GM18498 (cell line): ENCODE results near the gene GLP1R.
A peak's percentile ranks its signal among the peaks of the same experiment; 100 is the strongest.

ENCODE experiments used
- ATAC-seq: cut with Tn5 transposase; IDR thresholded peaks from one replicate; pipeline ENCODE4 v1.9.1; 2021; ENCODE audit warnings: mild to moderate bottlenecking, moderate library complexity; ENCODE audit not compliant: unreplicated experiment

Gene GLP1R

DNA sequence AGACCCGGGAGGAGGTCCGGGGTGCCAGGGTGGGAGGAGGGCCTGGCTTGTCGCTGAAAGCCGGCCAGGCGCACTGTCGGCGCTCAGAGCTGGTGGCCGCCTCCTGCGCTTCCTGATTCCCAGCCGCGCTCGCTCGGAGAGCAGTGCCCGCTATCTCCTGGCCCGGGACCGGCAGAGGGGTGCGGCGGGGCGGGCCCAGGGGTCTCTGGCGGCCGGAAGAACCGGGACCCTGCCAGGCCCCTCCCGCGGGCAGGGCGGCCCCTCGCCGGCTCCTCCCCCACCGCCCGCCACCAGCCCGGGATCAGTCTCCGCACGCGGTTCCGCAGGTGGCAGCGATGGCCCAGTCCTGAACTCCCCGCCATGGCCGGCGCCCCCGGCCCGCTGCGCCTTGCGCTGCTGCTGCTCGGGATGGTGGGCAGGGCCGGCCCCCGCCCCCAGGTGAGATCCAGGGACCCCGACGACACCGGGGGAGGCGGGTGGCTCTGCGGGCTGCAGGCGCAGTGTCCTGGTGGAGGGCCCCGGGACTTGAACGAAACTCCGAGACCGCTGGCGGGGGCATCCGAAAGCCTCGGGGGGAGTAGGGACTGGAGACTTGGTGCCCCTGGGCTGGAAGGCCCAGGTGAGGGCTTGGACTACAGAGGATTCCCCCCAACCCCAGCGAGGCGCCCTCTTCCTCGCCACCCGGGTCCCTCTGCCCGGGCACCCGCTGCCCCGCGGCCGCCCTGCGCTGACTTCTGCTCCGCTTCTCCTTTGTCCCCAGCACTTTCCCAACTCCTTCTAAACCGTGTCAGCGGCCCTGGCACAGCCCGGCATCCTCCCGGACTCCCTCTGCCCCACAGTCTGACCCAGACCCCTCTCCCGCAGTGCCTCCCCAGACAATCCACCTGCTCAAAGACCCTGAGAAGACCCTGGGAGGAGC, at the start of gene GLP1R:
Gene GLP1R (plus strand): TSS at position 301 of the 919 bp plus-strand sequence. CDS start 60 bp downstream, at position 361.
- ATAC-seq: no peak

DNA sequence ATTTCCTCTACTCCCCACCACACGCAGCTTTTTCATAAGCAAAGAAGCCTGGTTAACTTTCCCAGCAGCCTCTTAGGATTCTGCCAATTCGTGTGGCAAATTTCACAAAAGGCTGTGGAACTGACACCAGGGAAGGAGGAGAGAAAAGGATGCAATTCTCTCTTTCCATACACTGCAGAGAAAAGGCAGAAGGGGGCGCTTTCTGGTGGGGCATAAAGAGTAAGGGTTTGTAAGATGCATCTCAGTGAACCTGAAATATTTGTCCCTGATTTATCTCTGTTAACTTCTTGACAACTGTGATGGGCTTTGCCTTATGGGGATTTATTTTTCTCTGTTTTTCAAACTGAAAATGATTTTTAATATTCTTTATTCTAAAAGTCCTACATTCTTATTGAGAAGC, 45.5 kb upstream of the GLP1R start:
- no peak for ATAC-seq

DNA sequence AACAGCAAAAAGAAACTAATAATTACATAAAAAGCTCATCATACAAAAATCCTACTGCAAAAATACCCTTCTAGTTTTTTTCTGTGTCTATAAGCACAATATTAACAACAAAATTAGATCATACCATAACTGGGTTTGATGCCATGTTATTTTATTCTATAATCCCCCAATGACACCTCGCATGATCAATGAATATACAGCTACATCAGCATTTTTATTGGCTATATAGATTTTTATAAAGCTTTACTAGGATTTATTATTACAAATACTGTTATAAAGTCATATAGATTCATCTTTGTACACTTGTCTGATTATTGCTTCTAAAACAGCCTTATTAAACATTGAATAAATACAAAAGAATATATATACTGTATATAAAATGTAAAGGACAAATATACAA, 45.1 kb upstream of the GLP1R start:
- no peak for ATAC-seq

DNA sequence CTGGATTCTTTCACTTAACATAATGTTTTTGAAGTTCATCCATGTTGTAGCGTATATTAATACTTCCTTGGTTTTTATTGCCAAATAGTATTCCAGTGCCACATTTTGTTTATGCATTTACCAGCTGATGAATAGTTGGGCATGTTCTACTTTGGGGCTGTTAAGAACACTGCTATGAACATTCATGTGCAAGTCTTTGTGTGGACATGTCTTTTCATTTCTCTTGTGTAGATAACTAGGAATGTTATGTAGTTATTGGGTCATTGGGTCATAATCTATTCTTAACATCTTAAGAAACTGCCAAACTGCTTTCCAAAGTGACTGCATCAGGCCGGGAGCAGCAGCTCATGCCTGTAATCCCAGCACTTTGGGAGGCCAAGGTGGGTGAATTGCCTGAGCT, 43.8 kb upstream of the GLP1R start:
- no peak for ATAC-seq

DNA sequence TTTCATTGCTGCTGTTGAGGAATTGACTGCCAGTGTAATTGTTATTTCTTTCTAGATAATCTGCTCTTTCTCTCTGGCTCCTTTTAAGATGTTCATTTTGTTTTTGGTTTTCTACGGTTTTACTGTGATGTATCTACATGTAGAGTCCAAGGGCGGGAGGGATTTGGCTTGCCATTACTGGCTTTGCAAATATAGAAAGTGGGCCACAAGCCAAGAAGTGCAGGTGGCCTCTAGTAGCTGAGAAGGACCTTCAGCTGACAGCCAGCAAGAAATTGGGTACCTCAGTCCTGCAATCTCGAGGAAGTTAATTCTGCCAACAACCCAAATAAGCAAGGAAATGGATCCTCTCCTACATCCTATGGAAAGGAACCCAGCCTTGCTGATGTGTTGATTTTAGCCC, 42.8 kb upstream of the GLP1R start:
- no peak for ATAC-seq

DNA sequence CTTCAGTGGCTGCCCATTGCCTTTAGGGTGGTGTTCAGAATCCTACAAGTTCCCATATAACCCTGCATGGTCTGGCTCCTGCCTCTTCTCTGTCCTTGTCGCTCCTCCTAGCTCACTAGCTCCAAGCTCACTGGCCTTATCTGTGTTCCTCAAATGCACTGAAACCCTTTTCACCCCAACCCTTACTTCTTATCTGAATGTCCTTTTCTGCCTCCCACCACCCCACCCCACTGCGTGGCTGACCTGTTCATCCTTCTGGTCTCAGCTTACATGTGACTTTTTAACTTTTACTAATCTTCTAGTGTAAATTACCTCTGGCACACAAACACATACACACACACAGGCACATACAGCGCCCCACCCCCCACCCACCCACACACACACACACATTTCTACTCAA, 41.0 kb upstream of the GLP1R start:
- no peak for ATAC-seq

DNA sequence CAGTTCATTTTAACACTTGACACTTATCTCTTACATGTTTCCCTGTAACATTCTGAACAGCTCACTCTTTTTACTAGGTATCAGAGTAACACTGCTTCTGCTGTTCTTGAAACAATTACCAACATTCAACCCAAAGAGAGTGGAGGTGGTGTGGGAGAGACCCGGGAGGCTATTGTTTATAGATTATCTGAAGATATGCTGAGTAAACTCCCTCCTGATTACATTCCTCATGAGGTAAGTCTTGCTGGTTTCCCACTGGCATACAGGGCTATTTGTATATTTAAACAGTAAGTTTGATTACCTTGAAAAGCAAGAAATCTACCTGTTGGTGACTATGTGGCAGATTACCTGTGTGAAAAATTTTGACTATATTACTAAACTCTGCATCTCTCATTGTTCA, 39.8 kb upstream of the GLP1R start:
- no peak for ATAC-seq

DNA sequence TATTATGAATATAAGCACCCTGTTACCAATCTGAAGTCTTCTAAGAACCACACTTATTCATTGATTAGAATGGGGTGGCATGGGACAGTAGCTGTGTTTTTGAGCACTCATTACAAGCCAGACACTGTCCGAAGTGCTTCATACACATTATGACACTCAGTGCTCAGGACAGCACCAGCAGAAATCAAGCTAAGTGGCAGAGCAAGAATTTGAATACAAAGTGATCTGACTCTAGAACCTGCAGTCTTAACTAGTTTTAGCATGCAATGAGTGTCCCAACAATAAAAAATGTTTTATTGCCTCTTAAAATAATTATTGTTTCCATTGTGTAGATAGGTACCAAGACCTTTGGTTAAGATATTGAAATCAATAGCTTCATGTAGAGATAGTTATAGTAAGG, 39.1 kb upstream of the GLP1R start:
- no peak for ATAC-seq

DNA sequence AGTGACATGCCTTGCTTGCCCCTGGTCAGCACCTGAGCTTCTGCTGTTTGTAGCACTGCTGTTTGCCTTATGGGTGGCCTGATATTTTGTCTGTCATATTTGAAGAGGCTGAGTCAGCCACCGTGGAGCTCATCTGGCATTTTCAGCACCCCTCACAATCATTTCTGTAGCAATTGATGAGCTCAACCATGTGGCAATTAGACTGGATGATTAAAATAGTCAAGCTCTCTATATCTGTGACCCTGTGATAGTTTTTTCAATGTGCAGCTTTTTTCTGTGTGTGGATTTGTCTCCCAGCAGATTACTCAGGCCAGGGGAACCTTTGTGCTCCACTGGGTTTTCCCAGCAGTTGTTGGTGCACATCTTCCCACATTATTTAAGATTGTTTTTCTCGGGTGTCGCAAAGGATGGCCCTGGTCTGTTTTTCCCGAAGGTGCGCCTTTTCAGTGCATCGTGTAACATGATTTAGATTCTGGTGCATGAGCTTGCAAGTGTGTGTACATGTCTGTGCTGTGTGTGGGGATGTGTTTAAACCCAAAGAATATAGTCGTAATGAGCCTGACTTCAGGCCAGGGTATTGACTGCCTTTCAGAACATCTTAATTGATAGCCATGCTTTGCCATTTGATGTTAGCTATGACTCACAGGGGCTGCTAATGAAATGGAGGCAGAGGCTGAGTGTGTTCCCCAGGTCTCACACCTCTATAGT, 31.6 kb upstream of the GLP1R start:
- no peak for ATAC-seq

DNA sequence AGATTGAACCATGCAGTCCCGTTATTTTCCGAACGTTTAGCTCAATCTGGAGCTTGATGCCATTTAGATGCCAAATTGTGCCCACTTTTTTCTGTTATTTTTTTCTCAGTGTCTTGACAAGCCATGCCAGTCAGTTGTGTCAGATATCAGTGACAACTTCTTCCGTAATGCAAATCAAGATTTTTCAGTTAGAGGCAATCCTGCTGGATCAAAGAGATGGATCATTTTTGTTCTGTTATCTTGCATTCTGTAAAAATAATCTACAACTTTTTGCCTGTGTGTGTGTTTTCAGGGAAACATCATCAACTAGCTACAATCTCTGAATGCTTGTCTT, 31.1 kb upstream of the GLP1R start:
- no peak for ATAC-seq

DNA sequence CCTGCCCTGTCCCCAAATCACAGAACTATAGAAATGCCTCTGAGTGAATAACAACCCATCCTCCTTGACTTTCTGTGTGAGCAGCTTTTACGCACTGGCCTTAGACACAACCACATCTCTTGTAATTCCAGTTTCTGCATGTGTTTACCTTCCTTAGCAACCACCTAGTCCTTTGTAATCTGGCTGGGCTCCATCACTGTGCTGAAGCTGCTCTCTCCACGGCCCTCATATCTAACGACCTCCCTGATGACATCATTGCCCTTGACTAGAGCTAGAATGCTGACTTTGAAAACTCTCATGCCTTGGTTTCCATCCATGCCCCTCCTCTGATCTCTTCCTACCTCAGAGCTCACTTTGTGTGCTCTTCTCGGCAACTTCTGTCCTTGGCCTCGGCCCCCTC, 30.5 kb upstream of the GLP1R start:
- ATAC-seq: no peak

DNA sequence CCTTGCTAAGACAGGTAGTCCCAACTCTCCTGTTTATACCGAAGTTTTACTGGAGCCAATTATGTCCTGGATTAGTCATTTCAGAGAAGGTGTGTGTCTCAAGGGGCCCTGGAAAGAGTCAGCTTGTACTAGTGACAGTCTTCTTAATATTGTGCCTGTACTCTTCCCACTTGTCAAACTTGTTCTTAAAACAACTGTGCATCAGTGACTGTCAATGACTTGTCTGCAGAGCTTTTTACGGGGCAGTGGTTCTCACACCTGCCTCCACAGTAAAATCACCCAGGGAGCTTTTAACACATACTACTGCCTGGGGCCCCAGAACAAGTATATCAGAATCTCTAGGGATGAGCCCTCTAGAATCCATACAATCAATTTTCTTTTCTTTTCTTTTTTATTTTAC, 28.4 kb upstream of the GLP1R start:
- no peak for ATAC-seq

DNA sequence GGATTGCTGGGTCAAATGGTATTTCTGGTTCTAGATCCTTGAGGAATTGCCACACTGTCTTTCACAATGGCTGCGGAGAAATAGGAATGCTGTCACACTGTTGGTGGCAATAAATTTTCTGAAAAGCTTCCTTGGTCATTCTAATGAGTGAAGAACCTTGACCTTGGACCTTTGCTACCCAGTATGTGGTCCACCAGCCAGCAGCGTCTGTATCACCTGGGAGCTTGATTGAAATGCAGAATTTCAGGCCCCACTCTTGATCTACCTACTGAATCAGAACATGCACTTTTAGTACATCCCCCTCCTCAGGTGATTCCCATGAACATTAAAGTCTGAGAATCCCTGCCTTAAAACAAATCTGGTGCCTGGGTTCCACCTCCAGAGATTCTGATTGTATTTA, 27.5 kb upstream of the GLP1R start:
- ATAC-seq: no peak

DNA sequence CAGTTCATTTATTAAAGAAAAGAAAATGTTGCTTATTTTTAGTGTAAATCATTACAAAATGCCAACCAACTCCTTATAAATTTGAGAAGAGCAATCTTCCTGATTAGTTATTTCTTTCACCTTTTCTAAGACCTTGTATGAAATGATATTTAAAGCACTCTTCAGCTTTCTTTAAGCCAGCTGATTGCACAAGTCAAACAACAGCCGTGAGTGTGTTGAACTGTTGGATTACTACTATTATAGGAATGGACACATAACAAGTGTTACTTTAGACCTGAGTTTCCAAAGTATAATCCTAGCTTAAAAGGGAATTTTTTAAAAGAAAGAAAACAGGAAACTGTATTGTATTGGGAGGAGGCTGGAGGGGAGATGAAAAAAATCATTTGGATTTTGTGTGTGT, 26.8 kb upstream of the GLP1R start:
- ATAC-seq: no peak

DNA sequence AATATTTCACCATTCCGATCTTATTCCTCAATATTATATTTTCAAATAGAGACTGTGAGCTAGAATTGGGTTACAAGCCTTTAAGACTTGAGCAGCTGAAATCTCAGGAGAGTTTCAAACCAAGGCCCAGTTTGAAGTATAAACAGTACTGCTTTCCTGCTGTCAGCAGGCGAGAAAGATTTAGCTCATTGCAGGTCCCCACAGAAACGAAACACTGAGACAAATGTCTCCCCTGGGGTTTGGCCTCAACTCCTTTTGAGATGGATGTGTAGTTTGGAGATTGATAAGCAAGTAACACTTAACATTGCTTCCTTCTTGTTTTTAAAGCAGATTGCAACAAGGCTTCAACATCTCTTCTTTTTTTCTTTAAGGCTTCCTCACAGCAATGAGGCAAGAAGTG, 22.4 kb upstream of the GLP1R start:
- no peak for ATAC-seq

DNA sequence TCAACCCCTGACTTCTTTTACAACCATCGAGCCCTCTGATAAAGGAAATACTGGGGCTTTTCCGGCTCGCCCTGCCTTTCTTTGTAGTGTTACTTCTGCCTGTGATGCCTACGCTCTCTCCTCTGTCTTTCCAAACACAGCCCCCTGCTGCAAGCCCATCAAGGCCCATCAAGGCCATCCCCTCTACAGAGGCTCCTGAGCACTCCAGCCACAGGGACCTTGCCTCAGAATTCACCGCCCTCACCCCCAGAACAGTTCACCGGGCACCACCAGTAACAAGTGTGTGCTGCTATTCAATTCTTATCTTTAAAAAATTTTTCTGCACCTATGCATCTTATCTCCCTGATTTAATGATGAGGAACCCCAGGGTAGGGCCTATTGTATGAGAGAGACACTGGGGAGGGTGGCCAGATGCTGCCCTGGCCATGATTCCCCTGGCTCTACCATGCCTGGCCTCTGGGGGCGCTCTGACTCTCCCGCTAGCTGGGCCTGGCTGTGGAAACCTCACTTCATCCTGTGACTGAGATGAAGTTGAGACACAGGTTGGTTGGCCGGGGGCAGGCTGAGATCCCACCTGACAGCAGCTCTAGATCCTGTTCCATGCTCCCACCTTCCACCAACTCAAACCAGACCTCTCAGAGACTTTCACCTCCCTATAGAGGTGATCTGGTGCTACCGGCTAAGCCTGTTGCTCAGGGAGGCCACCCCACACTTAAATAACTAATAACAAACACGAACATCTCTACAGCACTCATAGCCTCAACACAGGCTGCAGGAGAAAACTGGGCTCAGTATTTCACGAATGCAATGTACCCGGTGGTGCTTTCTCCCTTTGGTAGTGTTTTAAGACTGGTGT, 19.2 kb upstream of the GLP1R start:
- peak; percentile 56 for ATAC-seq

DNA sequence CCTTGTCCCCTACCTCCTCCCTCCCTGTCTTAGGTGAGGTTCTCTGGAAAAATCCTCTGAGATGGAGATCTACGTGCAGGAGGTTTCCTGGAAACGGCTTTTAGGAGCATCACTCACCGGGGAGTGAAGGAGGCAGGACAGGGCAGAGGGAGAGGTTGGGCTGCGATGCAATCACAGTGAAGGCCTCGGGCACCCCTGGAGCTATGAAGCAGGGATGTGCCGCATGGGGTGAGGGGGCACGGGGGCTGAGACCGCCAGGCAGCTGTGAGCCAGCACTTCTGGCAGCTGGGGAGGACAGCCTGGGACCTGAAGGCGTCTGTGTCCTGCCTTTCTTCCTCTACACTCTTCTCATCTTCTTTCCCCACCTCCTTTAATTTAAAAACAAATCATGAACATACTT, 12.9 kb upstream of the GLP1R start:
- ATAC-seq: no peak

DNA sequence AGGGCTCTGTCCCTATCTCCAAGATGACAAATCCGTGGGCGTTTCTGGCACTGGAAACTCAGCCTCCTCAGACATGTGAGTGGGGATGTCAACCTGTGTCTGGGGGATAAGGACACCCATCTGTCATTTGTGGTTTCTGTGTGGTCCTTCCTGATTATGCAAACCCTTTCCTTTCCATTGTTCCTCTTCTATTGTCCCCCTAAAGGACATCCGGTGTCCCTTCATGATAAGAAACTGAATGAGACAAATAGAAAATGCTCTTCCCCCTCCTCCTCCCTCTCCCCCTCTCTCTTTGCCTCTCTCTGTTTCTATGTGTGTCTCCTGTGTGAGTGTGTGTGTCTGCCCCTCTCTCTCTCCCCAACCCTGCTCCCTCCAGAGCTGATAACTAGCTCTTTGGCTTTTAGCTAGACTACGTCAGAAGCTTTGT, 11.5 kb upstream of the GLP1R start:
- no peak for ATAC-seq

DNA sequence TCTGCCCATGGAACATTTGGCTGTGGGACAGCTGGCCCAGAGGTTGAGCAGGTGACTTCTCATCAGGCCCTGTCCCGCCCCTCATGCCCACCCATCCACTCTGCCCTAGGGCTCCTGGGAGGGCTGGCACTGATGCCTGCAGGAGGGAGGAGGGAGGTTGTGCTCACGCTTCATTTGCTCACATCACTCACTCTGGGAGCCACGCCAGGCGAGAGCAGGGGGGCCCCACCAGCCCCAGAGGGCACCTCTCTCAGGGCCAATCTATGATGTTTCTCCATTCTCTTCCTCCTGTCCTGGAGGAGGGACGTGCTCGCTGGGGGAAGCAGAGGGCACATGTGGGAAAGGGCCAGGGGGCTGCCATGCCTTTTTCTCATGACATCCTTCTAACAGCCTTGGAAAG, 10.9 kb upstream of the GLP1R start:
- ATAC-seq: no peak

DNA sequence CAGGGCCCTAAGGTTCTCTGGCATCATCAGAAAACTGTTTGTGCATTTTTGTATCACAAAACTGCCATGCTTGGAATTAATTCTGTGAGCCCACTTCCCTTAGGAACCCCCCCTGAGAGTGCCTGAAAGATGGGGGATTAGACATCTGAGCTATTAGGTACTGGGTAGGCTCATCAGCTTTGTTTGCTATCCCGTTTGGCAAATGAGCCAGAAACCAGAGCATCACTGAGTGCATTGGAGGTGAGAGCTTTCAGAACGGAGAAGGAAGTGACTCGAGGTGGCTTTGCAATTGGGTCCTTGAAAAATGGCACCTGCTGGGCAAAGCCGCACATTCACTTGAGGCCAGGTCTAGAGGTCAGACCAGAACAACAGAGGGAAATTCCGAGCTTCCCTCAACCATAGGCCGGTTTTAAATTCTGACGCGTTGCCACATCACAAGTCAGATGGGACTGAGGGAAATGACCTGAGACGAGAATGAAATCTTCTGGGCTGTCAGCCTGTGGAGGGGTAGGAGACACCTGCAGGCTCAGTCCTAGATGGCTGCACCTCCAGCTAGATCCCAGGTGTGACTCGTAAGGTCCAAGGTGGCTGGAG, 8.4 kb upstream of the GLP1R start:
- ATAC-seq: no peak

DNA sequence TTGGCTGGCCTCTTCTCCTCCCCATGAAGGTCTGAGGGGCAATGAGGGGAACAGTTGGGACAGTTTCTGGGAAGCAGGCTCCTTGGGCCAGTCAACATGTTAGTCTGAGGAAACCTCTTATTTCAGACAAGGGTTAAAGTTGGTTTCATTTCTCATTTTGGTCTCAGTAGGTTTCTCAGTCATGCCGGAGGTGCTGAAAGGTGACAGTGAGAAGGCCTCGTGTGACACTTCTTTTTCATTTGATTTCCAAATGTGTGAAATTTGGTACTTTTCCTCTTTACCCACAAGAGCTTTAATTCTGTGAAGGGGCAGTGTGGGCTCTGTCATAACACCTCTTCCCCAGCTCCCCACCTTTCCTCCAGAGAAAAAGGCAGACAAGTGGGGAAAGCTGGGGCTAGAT, 7.5 kb upstream of the GLP1R start:
- no peak for ATAC-seq
